ENCODE measurements around the gene PPDPF.

DNA sequence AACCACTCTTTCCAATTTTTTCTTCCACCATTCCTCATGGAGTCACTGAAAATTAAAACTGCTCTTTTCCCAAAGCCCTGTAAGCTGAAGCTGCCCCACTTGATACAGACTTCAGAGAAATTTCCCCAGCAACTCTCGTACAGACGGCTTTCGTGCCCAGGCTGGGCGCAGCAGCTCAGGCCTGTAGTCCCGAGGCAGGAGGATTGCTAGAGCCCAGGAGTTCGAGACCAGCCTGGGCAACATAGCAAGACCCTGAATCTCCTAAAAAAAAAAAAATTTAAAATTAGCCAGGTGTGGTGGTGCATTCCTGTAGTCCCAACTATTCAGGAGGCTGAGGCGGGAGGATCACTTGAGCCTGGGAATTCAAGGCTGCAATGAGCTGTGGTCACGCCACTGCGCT, 6.6 kb downstream of the PPDPF start:
- TF ChIP-seq, protein P1, sequence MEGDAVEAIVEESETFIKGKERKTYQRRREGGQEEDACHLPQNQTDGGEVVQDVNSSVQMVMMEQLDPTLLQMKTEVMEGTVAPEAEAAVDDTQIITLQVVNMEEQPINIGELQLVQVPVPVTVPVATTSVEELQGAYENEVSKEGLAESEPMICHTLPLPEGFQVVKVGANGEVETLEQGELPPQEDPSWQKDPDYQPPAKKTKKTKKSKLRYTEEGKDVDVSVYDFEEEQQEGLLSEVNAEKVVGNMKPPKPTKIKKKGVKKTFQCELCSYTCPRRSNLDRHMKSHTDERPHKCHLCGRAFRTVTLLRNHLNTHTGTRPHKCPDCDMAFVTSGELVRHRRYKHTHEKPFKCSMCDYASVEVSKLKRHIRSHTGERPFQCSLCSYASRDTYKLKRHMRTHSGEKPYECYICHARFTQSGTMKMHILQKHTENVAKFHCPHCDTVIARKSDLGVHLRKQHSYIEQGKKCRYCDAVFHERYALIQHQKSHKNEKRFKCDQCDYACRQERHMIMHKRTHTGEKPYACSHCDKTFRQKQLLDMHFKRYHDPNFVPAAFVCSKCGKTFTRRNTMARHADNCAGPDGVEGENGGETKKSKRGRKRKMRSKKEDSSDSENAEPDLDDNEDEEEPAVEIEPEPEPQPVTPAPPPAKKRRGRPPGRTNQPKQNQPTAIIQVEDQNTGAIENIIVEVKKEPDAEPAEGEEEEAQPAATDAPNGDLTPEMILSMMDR (IDR thresholded peaks at IDR 0.05; ENCODE audit: extremely low read depth in 1 of 2, insufficient read depth in 1 of 2, low read depth in 1 of 2, low read length in 2 of 2): no peak
- TF ChIP-seq GATA2 (IDR thresholded peaks at IDR 0.05; ENCODE audit: insufficient read depth, insufficient read length, low read depth, low read length): no peak
